H1 (cell line): ENCODE measurements around the gene CIC.

Source experiments
- BRCA1 ChIP-seq: IDR thresholded peaks from 2 replicates; pipeline ENCODE4 v1.6.1; 2012; ENCODE audit warnings: low read depth, low read length, improper control_type of control experiment
- CHD2 ChIP-seq: IDR thresholded peaks from 2 replicates; pipeline ENCODE4 v1.6.1; 2012; ENCODE audit warnings: low read length, improper control_type of control experiment
- CTCF ChIP-seq, 3 experiments: IDR thresholded peaks; 1 replicate in 2 of 3; 2 replicates in 1 of 3; pipeline versions ENCODE4 v1.5.1 to v1.6.1; 2011; ENCODE audit warnings: low read length in 3 of 3, mild to moderate bottlenecking in 3 of 3, inconsistent platforms in 2 of 3, low read depth in 1 of 3, moderate library complexity in 1 of 3; ENCODE audit not compliant: insufficient read depth in 1 of 3; ENCODE audit errors: control extremely low read depth in 1 of 3
- EP300 ChIP-seq, 2 experiments: IDR thresholded peaks; 1 replicate in 1 of 2; 2 replicates in 1 of 2; pipeline ENCODE4 v1.6.1; 2011 to 2012; ENCODE audit warnings: low read depth in 2 of 2, low read length in 2 of 2, mild to moderate bottlenecking in 2 of 2, borderline replicate concordance in 1 of 2, inconsistent platforms in 1 of 2, moderate library complexity in 1 of 2
- JUND ChIP-seq: IDR thresholded peaks from 2 replicates; pipeline ENCODE4 v1.6.1; 2011; ENCODE audit warnings: mild to moderate bottlenecking, improper control_type of control experiment, low read length
- SRF ChIP-seq: IDR thresholded peaks from 2 replicates; pipeline ENCODE4 v1.6.1; 2011; ENCODE audit warnings: mild to moderate bottlenecking, low read depth, low read length, moderate library complexity
- TAF1 ChIP-seq: IDR thresholded peaks from 2 replicates; pipeline ENCODE4 v1.6.1; 2011; ENCODE audit warnings: mild to moderate bottlenecking, low read depth, low read length

- TF ChIP-seq CTCF (IDR thresholded peaks at IDR 0.05; ENCODE audit: control extremely low read depth in 1 of 3, insufficient read depth in 1 of 3, low read depth in 1 of 3, low read length in 3 of 3) (no peak), TAF1 (no peak), EP300 (IDR thresholded peaks at IDR 0.05; ENCODE audit: borderline replicate concordance in 1 of 2, low read depth in 2 of 2, low read length in 2 of 2) (no peak), BRCA1 (no peak), JUND (no peak), CHD2 (no peak), SRF (no peak)
Observed at GRCh38 chr19:42313840-42314755, 45.0 kb downstream of the CIC start.
